IMR-90 (cell line): ENCODE data around the gene TTC23L. TPM values are rescaled to one million over a fixed set of nuclear protein-coding genes. Genes with fewer than 3 reads are reported as not detected.

ENCODE experiments used
- ATAC-seq: fragments of 200-7000 bp; cut with Tn5 transposase; 2 replicates; pipeline ENCODE4 v1.9.1; 2020; ENCODE audit warnings: low read depth, mild to moderate bottlenecking, moderate library complexity
- BruUV-seq: library from RNA; stranded (reverse); fragments of 400-500 nt; replicated peaks from 2 replicates; lab custom pipeline; 2021; lab: Mats Ljungman, UMichigan
- CTCF ChIA-PET: fragments of 300-600 bp; formaldehyde crosslinking; extraction: SDS; loops from one replicate; lab custom pipeline; 2021; ENCODE audit warnings: antibody characterized with exemption; lab: Yijun Ruan, JAX
- POLR2A ChIA-PET: fragments of 300-600 bp; sonication (Branson Sonifier 250); formaldehyde crosslinking; loops from one replicate; lab custom pipeline; 2022; ENCODE audit warnings: antibody characterized with exemption; ENCODE audit not compliant: unreplicated experiment; lab: Charles Lee
- DNase-seq: peaks from one replicate; pipeline ENCODE4 v3.0.0; 2013
- H2AFZ ChIP-seq: replicated peaks from 2 replicates; pipeline ENCODE3; 2013; ENCODE audit warnings: low read length, mild to moderate bottlenecking; ENCODE audit not compliant: poor library complexity
- H2AK5ac ChIP-seq: 2 replicates; pipeline ENCODE4 v1.6.1; 2013; ENCODE audit warnings: low read depth, low read length, inconsistent platforms
- H2AK9ac ChIP-seq: replicated peaks from 2 replicates; pipeline ENCODE3; 2013; ENCODE audit warnings: mild to moderate bottlenecking, low read depth, low read length, moderate library complexity; ENCODE audit not compliant: poor library complexity
- H2BK120ac ChIP-seq: 2 replicates; pipeline ENCODE4 v1.6.1; 2013; ENCODE audit warnings: low read depth, low read length, inconsistent platforms
- H2BK15ac ChIP-seq: 3 replicates; pipeline ENCODE4 v1.6.1; 2013; ENCODE audit warnings: low read depth, low read length, inconsistent platforms
- H2BK20ac ChIP-seq: 2 replicates; pipeline ENCODE4 v1.6.1; 2013; ENCODE audit warnings: low read depth, mild to moderate bottlenecking, inconsistent platforms, low read length, moderate library complexity
- H2BK5ac ChIP-seq: 2 replicates; pipeline ENCODE4 v1.6.1; 2013; ENCODE audit warnings: mild to moderate bottlenecking, low read depth, low read length, inconsistent platforms; ENCODE audit not compliant: poor library complexity, severe bottlenecking
- H3K14ac ChIP-seq: replicated peaks from 2 replicates; pipeline ENCODE4 v1.6.1; 2013; ENCODE audit warnings: low read depth, low read length, inconsistent platforms
- H3K18ac ChIP-seq: 2 replicates; pipeline ENCODE4 v1.6.1; 2013; ENCODE audit warnings: low read depth, low read length, control low read depth
- H3K23ac ChIP-seq: 2 replicates; pipeline ENCODE4 v1.6.1; 2013; ENCODE audit warnings: low read depth, low read length, inconsistent platforms
- H3K27ac ChIP-seq: 2 replicates; pipeline ENCODE4 v1.5.1; 2013; ENCODE audit warnings: mild to moderate bottlenecking, control low read depth, low read length; ENCODE audit not compliant: insufficient read depth
- H3K27me3 ChIP-seq: 2 replicates; pipeline ENCODE4 v1.6.1; 2013; ENCODE audit warnings: low read length; ENCODE audit not compliant: control insufficient read depth, insufficient read depth
- H3K36me3 ChIP-seq: 2 replicates; pipeline ENCODE4 v1.6.1; 2013; ENCODE audit warnings: low read length, mixed read lengths; ENCODE audit not compliant: control insufficient read depth, insufficient read depth
- H3K4ac ChIP-seq: 2 replicates; pipeline ENCODE4 v1.6.1; 2013; ENCODE audit warnings: low read depth, low read length, inconsistent platforms
- H3K4me1 ChIP-seq: 2 replicates; pipeline ENCODE4 v1.6.1; 2013; ENCODE audit warnings: low read length, mixed read lengths; ENCODE audit not compliant: control insufficient read depth, insufficient read depth
- H3K4me2 ChIP-seq: 2 replicates; pipeline ENCODE4 v1.6.1; 2013; ENCODE audit warnings: low read depth, mild to moderate bottlenecking, control low read depth, low read length, moderate library complexity
- H3K4me3 ChIP-seq: 2 replicates; pipeline ENCODE4 v1.5.1; 2013; ENCODE audit warnings: low read depth, mild to moderate bottlenecking, control low read depth, low read length, moderate library complexity; ENCODE audit not compliant: insufficient read depth
- H3K56ac ChIP-seq: 2 replicates; pipeline ENCODE4 v1.6.1; 2013; ENCODE audit warnings: low read length, inconsistent platforms; ENCODE audit not compliant: insufficient read depth; ENCODE audit errors: extremely low read depth
- H3K79me1 ChIP-seq, 2 experiments: 2 replicates each; pipeline ENCODE4 v1.6.1; 2013; ENCODE audit warnings: low read length in 2 of 2, inconsistent platforms in 1 of 2, low read depth in 1 of 2
- H3K9ac ChIP-seq: 2 replicates; pipeline ENCODE4 v1.6.1; 2013; ENCODE audit warnings: low read depth, low read length, control low read depth
- H3K9me1 ChIP-seq: 2 replicates; pipeline ENCODE4 v1.6.1; 2013; ENCODE audit warnings: low read length, inconsistent platforms; ENCODE audit not compliant: insufficient read depth
- H3K9me3 ChIP-seq: 2 replicates; pipeline ENCODE4 v1.6.1; 2013; ENCODE audit warnings: low read length; ENCODE audit not compliant: control insufficient read depth, insufficient read depth
- H4K20me1 ChIP-seq: 2 replicates; pipeline ENCODE4 v1.6.1; 2013; ENCODE audit warnings: low read length, inconsistent platforms; ENCODE audit not compliant: insufficient read depth
- H4K5ac ChIP-seq: 2 replicates; pipeline ENCODE4 v1.6.1; 2013; ENCODE audit warnings: mild to moderate bottlenecking, low read depth, low read length, control low read depth
- H4K8ac ChIP-seq, 2 experiments: 2 replicates each; pipeline ENCODE4 v1.6.1; 2013; ENCODE audit warnings: low read depth in 2 of 2, low read length in 2 of 2, control low read depth in 1 of 2, inconsistent platforms in 1 of 2
- H4K91ac ChIP-seq: 2 replicates; pipeline ENCODE4 v1.6.1; 2013; ENCODE audit warnings: low read depth, low read length, inconsistent platforms; ENCODE audit not compliant: insufficient read depth
- ELK1 ChIP-seq: fragments of 150-350 bp; IDR thresholded peaks from 2 replicates; pipeline ENCODE4 v1.6.1; 2016; ENCODE audit warnings: low read depth, mild to moderate bottlenecking, low read length, moderate library complexity, borderline replicate concordance
- FOS ChIP-seq: fragments of 150-350 bp; IDR thresholded peaks from 2 replicates; pipeline ENCODE4 v1.6.1; 2016; ENCODE audit warnings: low read depth, low read length
- USF2 ChIP-seq: fragments of 150-350 bp; IDR thresholded peaks from 2 replicates; pipeline ENCODE4 v1.6.1; 2017; ENCODE audit warnings: mild to moderate bottlenecking, antibody characterized with exemption, low read length, low read depth
- WGBS, 2 experiments: methylation state at CpG; one replicate each; pipeline versions ENCODE4 v1.1.5 to v1.1.7; 2013; ENCODE audit warnings: missing lambda C conversion rate in 2 of 2; ENCODE audit not compliant: insufficient read length in 1 of 2; ENCODE audit errors: extremely low coverage in 2 of 2; 5-methylcytosine and 5-hydroxymethylcytosine counted together
- dilution Hi-C: fragments of 300-500 bp; cut with HindIII; formaldehyde crosslinking; loops from one replicate; pipeline ENCODE4 v1.14.3; 2018; ENCODE audit warnings: low sequenced_read_pairs; ENCODE audit not compliant: unreplicated experiment
- in situ Hi-C: fragments of 300-500 bp; cut with MboI; formaldehyde crosslinking; loops from 3 replicates; pipeline ENCODE4 v1.14.3; 2019; ENCODE audit warnings: low sequenced_read_pairs, inconsistent platforms, mixed read lengths
- intact Hi-C: fragments of 100-400 bp; cut with micrococcal nuclease; formaldehyde crosslinking; loops from 2 replicates; pipeline ENCODE4 v1.10.0; 2022
- polyA plus RNA-seq, 3 experiments: library from polyadenylated mRNA; depleted of rRNA; stranded (reverse); fragments of >200 nt; gene quantifications; 2 replicates each; pipeline ENCODE4 v1.2.3, GENCODE V29; 2012; ENCODE audit warnings: low replicate concordance in 1 of 3
- total RNA-seq: library from RNA; depleted of rRNA; stranded (reverse); fragments of >200 nt; gene quantifications from 2 replicates; pipeline ENCODE4 v1.2.3, GENCODE V29; 2012

Gene TTC23L
- total and polyA plus RNA-seq, 2 of the 4 experiments (the other 2 are of a cell fraction), result under 0.01 TPM; not detected in 1

- no CpG with 5 or more reads among the region's 3 CpGs for WGBS, 2 experiments
- no peaks in the 10 kb centered on the region for H3K9me1 ChIP-seq
- no peak overlapping the region for H3K27ac ChIP-seq
- POLR2A ChIA-PET, result no interaction called here
- H3K9ac ChIP-seq, result no peak overlapping the region
- H4K20me1 ChIP-seq, result no peaks in the 10 kb centered on the region
- H2BK15ac ChIP-seq, result no peak overlapping the region
- no peak overlapping the region for H4K5ac ChIP-seq
- no peak overlapping the region for H4K8ac ChIP-seq
- no peak for TF ChIP-seq FOS
- no peak for TF ChIP-seq USF2
- no peak for TF ChIP-seq ELK1
- no peak overlapping the region for H2BK120ac ChIP-seq
- no peak overlapping the region for H3K4me2 ChIP-seq
- H3K14ac ChIP-seq, result no peak overlapping the region
- no peak overlapping the region for H2AK5ac ChIP-seq
- no peak overlapping the region for H3K18ac ChIP-seq
- H3K23ac ChIP-seq, result no peak overlapping the region
- no peak overlapping the region for H4K91ac ChIP-seq
- no peaks in the 10 kb centered on the region for H3K9me3 ChIP-seq
- no peak overlapping the region for H2BK20ac ChIP-seq
- no TSS peak for BruUV-seq
- no peak overlapping the region for H2AK9ac ChIP-seq
- H3K4me1 ChIP-seq, result no peaks in the 10 kb centered on the region
- no peak overlapping the region for H3K56ac ChIP-seq
- intact Hi-C loops (no loop called here), in situ Hi-C loops (no loop called here), dilution Hi-C loops (no loop called here)
- H3K4me3 ChIP-seq, result no peak overlapping the region
- no peak overlapping the region for H2AFZ ChIP-seq
- H3K79me1 ChIP-seq, result no peaks in the 10 kb centered on the region
- no peak overlapping the region for H3K4ac ChIP-seq
- DNase-seq (no peak), ATAC-seq (no peak)
- H3K36me3 ChIP-seq, result no peaks in the 10 kb centered on the region
- H2BK5ac ChIP-seq, result no peak overlapping the region
- no peaks in the 10 kb centered on the region; the same call in 1 of the 2 replicates for H3K27me3 ChIP-seq
- CTCF ChIA-PET, result no interaction called here
Measured at GRCh38 chr5:34863946-34864345, 25.0 kb downstream of the TTC23L start.
